T-helper 17 cell (primary cell): ENCODE data around the gene SLC25A21. TPM values are rescaled to one million over a fixed set of nuclear protein-coding genes. Genes with fewer than 3 reads are reported as not detected.

Experiments
- ATAC-seq: fragments of 150-1000 bp; cut with Tn5 transposase; 2 replicates; pipeline ENCODE4 v1.10.0; 2021; ENCODE audit warnings: mild to moderate bottlenecking, moderate library complexity
- DNase-seq, 3 donors: peaks; one replicate each; pipeline versions ENCODE4 v3.0.0 to v3.0.0-alpha.2; 2020 to 2021
- H3K9me3 ChIP-seq: one replicate; pipeline ENCODE4 v1.7.0; 2013; ENCODE audit warnings: low read length, mild to moderate bottlenecking; ENCODE audit not compliant: control insufficient read depth, poor library complexity, severe bottlenecking
- H3K27ac Mint-ChIP-seq: one replicate; pipeline ENCODE4 v1.8.0; 2022; ENCODE audit warnings: mild to moderate bottlenecking, moderate library complexity, mixed read lengths
- H3K27me3 Mint-ChIP-seq: one replicate; pipeline ENCODE4 v1.8.0; 2022; ENCODE audit warnings: mixed read lengths
- H3K36me3 Mint-ChIP-seq: one replicate; pipeline ENCODE4 v1.8.0; 2022; ENCODE audit warnings: low read depth, mixed read lengths
- H3K4me1 Mint-ChIP-seq: one replicate; pipeline ENCODE4 v1.8.0; 2022; ENCODE audit warnings: mild to moderate bottlenecking, mixed read lengths
- H3K4me3 Mint-ChIP-seq: one replicate; pipeline ENCODE4 v1.8.0; 2022; ENCODE audit warnings: mild to moderate bottlenecking, moderate library complexity, mixed read lengths
- total RNA-seq, 4 donors: library from RNA in 2 of 4; stranded (reverse) in 2 of 4; gene quantifications; one replicate each; pipeline ENCODE4 v1.2.3 and lab custom pipeline; 2022 to 2026

The SLC25A21 gene
- total RNA-seq, 2 donors from 2014 or later = not detected

GRCh38 chr14:37122919-37123639 lies 49.3 kb downstream of the SLC25A21 start:
- Mint-ChIP-seq H3K27me3 (no peaks in the 10 kb centered on the region), H3K4me1 (no peaks in the 10 kb centered on the region), H3K4me3 (no peak overlapping the region), H3K36me3 (no peaks in the 10 kb centered on the region), H3K27ac (no peak overlapping the region)
- no peak for DNase-seq
- no peak for ATAC-seq
- H3K9me3 ChIP-seq = no peaks in the 10 kb centered on the region

GRCh38 chr14:37122288-37122687 lies 50.1 kb downstream of the SLC25A21 start:
- no peaks in the 10 kb centered on the region for H3K4me1 Mint-ChIP-seq
- no peak overlapping the region for H3K27ac Mint-ChIP-seq
- no peaks in the 10 kb centered on the region for H3K27me3 Mint-ChIP-seq
- no peak for DNase-seq
- H3K9me3 ChIP-seq = no peaks in the 10 kb centered on the region
- no peak for ATAC-seq
- H3K4me3 Mint-ChIP-seq = no peak overlapping the region
- no peaks in the 10 kb centered on the region for H3K36me3 Mint-ChIP-seq

GRCh38 chr14:37118673-37119366 lies 53.6 kb downstream of the SLC25A21 start:
- ATAC-seq (no peak), DNase-seq (no peak)
- no peak overlapping the region for H3K4me3 Mint-ChIP-seq
- H3K27me3 Mint-ChIP-seq = no peaks in the 10 kb centered on the region
- H3K4me1 Mint-ChIP-seq = no peaks in the 10 kb centered on the region
- no peaks in the 10 kb centered on the region for H3K9me3 ChIP-seq
- H3K36me3 Mint-ChIP-seq = no peaks in the 10 kb centered on the region
- H3K27ac Mint-ChIP-seq = no peak overlapping the region

- Mint-ChIP-seq H3K36me3 (no peaks in the 10 kb centered on the region), H3K4me1 (no peaks in the 10 kb centered on the region), H3K27me3 (no peaks in the 10 kb centered on the region), H3K27ac (no peak overlapping the region), H3K4me3 (no peak overlapping the region)
- no peaks in the 10 kb centered on the region for H3K9me3 ChIP-seq
- DNase-seq (no peak), ATAC-seq (no peak)
Observed at GRCh38 chr14:37116933-37117849, 55.2 kb downstream of the SLC25A21 start.

GRCh38 chr14:37115406-37115805 lies 57.0 kb downstream of the SLC25A21 start:
- H3K9me3 ChIP-seq = no peaks in the 10 kb centered on the region
- Mint-ChIP-seq H3K4me3 (no peak overlapping the region), H3K27me3 (no peaks in the 10 kb centered on the region), H3K36me3 (no peaks in the 10 kb centered on the region), H3K27ac (no peak overlapping the region), H3K4me1 (no peaks in the 10 kb centered on the region)
- ATAC-seq (no peak), DNase-seq (no peak)

GRCh38 chr14:37114559-37114958 lies 57.8 kb downstream of the SLC25A21 start:
- DNase-seq = no peak
- Mint-ChIP-seq H3K27ac (no peak overlapping the region), H3K27me3 (no peaks in the 10 kb centered on the region), H3K4me1 (no peaks in the 10 kb centered on the region), H3K36me3 (no peaks in the 10 kb centered on the region), H3K4me3 (no peak overlapping the region)
- ATAC-seq = no peak
- no peaks in the 10 kb centered on the region for H3K9me3 ChIP-seq

- Mint-ChIP-seq H3K27me3 (no peaks in the 10 kb centered on the region), H3K27ac (no peak overlapping the region), H3K36me3 (no peaks in the 10 kb centered on the region), H3K4me1 (no peaks in the 10 kb centered on the region), H3K4me3 (no peak overlapping the region)
- ATAC-seq (no peak), DNase-seq (no peak)
- no peaks in the 10 kb centered on the region for H3K9me3 ChIP-seq
Observed at GRCh38 chr14:37114002-37114401, 58.4 kb downstream of the SLC25A21 start.

- H3K9me3 ChIP-seq = no peaks in the 10 kb centered on the region
- Mint-ChIP-seq H3K4me3 (no peak overlapping the region), H3K27me3 (no peaks in the 10 kb centered on the region), H3K27ac (no peak overlapping the region), H3K36me3 (no peaks in the 10 kb centered on the region), H3K4me1 (no peaks in the 10 kb centered on the region)
- DNase-seq (no peak), ATAC-seq (no peak)
Observed at GRCh38 chr14:37098132-37098531, 74.3 kb downstream of the SLC25A21 start.

GRCh38 chr14:37094502-37094901 lies 77.9 kb downstream of the SLC25A21 start:
- H3K36me3 Mint-ChIP-seq = no peaks in the 10 kb centered on the region
- no peaks in the 10 kb centered on the region for H3K9me3 ChIP-seq
- DNase-seq (no peak), ATAC-seq (no peak)
- no peak overlapping the region for H3K4me3 Mint-ChIP-seq
- H3K4me1 Mint-ChIP-seq = no peaks in the 10 kb centered on the region
- no peaks in the 10 kb centered on the region for H3K27me3 Mint-ChIP-seq
- H3K27ac Mint-ChIP-seq = no peak overlapping the region

- no peaks in the 10 kb centered on the region for H3K9me3 ChIP-seq
- H3K36me3 Mint-ChIP-seq = no peaks in the 10 kb centered on the region
- H3K4me3 Mint-ChIP-seq = no peak overlapping the region
- H3K27me3 Mint-ChIP-seq = no peaks in the 10 kb centered on the region
- H3K27ac Mint-ChIP-seq = no peak overlapping the region
- H3K4me1 Mint-ChIP-seq = no peaks in the 10 kb centered on the region
- no peak for DNase-seq
- ATAC-seq = no peak
Observed at GRCh38 chr14:37093364-37093763, 79.0 kb downstream of the SLC25A21 start.

- no peak for ATAC-seq
- Mint-ChIP-seq H3K4me1 (no peaks in the 10 kb centered on the region), H3K4me3 (no peak overlapping the region), H3K27me3 (no peaks in the 10 kb centered on the region), H3K27ac (no peak overlapping the region), H3K36me3 (no peaks in the 10 kb centered on the region)
- no peak for DNase-seq
- H3K9me3 ChIP-seq = no peaks in the 10 kb centered on the region
Observed at GRCh38 chr14:37091651-37092050, 80.8 kb downstream of the SLC25A21 start.

- ATAC-seq = no peak
- H3K36me3 Mint-ChIP-seq = no peaks in the 10 kb centered on the region
- H3K27ac Mint-ChIP-seq = no peak overlapping the region
- H3K9me3 ChIP-seq = no peaks in the 10 kb centered on the region
- DNase-seq = no peak
- H3K4me1 Mint-ChIP-seq = no peaks in the 10 kb centered on the region
- no peak overlapping the region for H3K4me3 Mint-ChIP-seq
- no peaks in the 10 kb centered on the region for H3K27me3 Mint-ChIP-seq
Observed at GRCh38 chr14:37090026-37090425, 82.4 kb downstream of the SLC25A21 start.

- Mint-ChIP-seq H3K4me1 (no peaks in the 10 kb centered on the region), H3K27ac (no peak overlapping the region), H3K36me3 (no peaks in the 10 kb centered on the region), H3K27me3 (no peaks in the 10 kb centered on the region), H3K4me3 (no peak overlapping the region)
- H3K9me3 ChIP-seq = no peaks in the 10 kb centered on the region
- DNase-seq (no peak), ATAC-seq (no peak)
Observed at GRCh38 chr14:37089410-37089809, 83.0 kb downstream of the SLC25A21 start.
